ENCODE measurements around the gene TULP3.

Gene TULP3

DNA sequence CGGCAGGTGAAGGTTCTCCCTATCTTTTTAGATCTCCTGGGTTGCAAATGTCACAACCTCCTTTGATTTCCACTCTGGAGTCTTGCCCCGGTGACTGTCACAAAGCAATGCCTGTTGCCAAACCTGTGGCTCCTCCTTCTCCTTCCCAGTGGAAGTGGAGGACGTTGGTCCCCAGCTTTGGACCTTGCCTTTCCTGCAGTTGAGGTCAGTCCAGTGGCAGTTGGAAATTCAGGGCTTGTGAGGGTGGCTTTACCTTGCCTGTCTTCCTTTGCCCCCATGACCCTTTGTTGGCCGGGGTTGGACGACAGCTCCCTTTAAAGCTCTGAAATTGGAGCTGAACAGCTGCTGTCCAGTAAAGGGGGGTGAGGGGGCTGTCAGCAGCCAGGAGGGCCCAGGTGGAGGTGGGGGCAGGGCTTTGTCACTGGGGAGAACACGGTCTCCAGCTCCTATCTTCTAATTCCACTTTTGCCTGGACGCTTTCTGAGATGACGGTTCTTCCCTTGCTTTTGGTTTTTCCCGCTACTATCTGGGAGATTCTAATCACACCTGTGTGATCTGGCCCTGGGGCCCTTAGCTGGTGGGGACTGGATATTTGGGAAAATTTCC is 72.6 kb downstream of the TULP3 start:
- H3K27me3 ChIP-seq (ENCODE audit: insufficient read depth, low read length, poor library complexity, severe bottlenecking) = no peaks in the 10 kb centered on the region
- no peak overlapping the region for H3K9ac ChIP-seq (ENCODE audit: low read depth, low read length, poor library complexity, severe bottlenecking)
- H3K9me2 ChIP-seq (replicated peaks; ENCODE audit: low read depth, low read length) = no peaks in the 10 kb centered on the region
- H3K36me3 ChIP-seq (ENCODE audit: insufficient read depth, low read length) = no peaks in the 10 kb centered on the region
- H3K4me1 ChIP-seq (ENCODE audit: insufficient read depth, low read length, poor library complexity, severe bottlenecking) = no peaks in the 10 kb centered on the region
- H3K4me3 ChIP-seq (ENCODE audit: low read length, poor library complexity, severe bottlenecking) = no peak overlapping the region
- no peaks in the 10 kb centered on the region for H3K79me2 ChIP-seq (ENCODE audit: insufficient read depth, low read length)
- no peaks in the 10 kb centered on the region for H3K9me3 ChIP-seq (ENCODE audit: insufficient read depth, low read depth, low read length)
- H2AFZ ChIP-seq (ENCODE audit: low read length) = no peak overlapping the region
- H4K20me1 ChIP-seq (ENCODE audit: insufficient read depth, low read length, poor library complexity, severe bottlenecking) = no peaks in the 10 kb centered on the region
- no peak overlapping the region for H3K4me2 ChIP-seq (ENCODE audit: low read depth, low read length, poor library complexity, severe bottlenecking)
- H3F3A ChIP-seq (ENCODE audit: low read depth) = no peaks in the 10 kb centered on the region
- TF ChIP-seq, protein P1, sequence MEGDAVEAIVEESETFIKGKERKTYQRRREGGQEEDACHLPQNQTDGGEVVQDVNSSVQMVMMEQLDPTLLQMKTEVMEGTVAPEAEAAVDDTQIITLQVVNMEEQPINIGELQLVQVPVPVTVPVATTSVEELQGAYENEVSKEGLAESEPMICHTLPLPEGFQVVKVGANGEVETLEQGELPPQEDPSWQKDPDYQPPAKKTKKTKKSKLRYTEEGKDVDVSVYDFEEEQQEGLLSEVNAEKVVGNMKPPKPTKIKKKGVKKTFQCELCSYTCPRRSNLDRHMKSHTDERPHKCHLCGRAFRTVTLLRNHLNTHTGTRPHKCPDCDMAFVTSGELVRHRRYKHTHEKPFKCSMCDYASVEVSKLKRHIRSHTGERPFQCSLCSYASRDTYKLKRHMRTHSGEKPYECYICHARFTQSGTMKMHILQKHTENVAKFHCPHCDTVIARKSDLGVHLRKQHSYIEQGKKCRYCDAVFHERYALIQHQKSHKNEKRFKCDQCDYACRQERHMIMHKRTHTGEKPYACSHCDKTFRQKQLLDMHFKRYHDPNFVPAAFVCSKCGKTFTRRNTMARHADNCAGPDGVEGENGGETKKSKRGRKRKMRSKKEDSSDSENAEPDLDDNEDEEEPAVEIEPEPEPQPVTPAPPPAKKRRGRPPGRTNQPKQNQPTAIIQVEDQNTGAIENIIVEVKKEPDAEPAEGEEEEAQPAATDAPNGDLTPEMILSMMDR (conservative IDR thresholded peaks at IDR 0.05; ENCODE audit: low read length) = no peak

DNA sequence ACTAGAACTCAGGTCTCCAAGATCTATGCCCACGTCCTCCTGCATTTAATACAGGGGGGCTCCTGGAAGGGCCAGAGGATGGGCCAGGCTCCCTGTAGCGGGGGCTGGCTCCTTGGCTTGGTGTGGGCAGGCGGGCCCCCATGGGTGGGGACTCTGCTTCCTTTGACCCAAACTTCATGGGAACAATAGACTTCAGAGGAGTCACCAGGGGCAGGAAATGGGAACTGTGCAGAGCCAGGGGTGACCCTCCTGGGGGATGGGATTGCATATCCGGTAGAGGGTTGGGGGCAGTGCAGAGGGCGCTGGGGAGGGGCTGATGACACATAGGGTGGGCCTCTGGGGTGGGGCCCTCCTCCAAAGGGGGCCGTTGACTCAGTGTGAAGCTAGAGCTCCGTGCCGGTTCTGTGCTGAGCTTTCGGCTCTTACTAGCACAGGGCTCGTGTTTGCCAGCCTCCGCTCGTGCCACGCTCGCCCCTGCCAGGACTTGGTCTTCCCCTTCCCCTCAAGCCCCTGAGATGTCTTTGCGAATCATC is 73.1 kb downstream of the TULP3 start:
- Histone ChIP-seq H3K36me3 (ENCODE audit: insufficient read depth, low read length) (no peaks in the 10 kb centered on the region), H3K9me2 (replicated peaks; ENCODE audit: low read depth, low read length) (no peaks in the 10 kb centered on the region), H3K4me1 (ENCODE audit: insufficient read depth, low read length, poor library complexity, severe bottlenecking) (no peaks in the 10 kb centered on the region), H3K27me3 (ENCODE audit: insufficient read depth, low read length, poor library complexity, severe bottlenecking) (no peaks in the 10 kb centered on the region), H4K20me1 (ENCODE audit: insufficient read depth, low read length, poor library complexity, severe bottlenecking) (no peaks in the 10 kb centered on the region), H3K9me3 (ENCODE audit: insufficient read depth, low read depth, low read length) (no peaks in the 10 kb centered on the region), H3K4me2 (ENCODE audit: low read depth, low read length, poor library complexity, severe bottlenecking) (no peak overlapping the region), H3K9ac (ENCODE audit: low read depth, low read length, poor library complexity, severe bottlenecking) (no peak overlapping the region), H3K79me2 (ENCODE audit: insufficient read depth, low read length) (no peaks in the 10 kb centered on the region), H3K4me3 (ENCODE audit: low read length, poor library complexity, severe bottlenecking) (no peak overlapping the region), H2AFZ (ENCODE audit: low read length) (no peak overlapping the region), H3F3A (ENCODE audit: low read depth) (no peaks in the 10 kb centered on the region)
- TF ChIP-seq, protein P1 (conservative IDR thresholded peaks at IDR 0.05; ENCODE audit: low read length) = no peak

DNA sequence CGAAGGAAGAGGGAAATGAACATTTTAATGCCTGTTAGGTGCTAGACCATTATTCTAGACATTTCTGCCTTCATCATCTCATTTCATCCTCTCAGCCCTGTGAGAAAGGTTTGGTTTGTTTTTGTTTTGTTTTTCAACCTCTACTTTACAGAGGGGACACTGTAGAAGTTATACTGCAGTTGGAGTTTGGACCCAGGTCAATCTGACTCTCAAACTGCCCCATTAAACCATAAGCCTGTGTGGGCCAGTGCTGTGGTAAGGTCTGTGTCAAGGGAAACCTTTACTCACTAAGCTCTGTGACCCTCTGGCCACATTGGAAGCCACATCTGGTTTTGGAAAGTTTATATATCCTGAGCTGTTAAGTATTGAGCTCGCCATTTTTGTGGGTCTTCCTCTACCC is 77.0 kb downstream of the TULP3 start:
- H3K79me2 ChIP-seq (ENCODE audit: insufficient read depth, low read length) = no peaks in the 10 kb centered on the region
- TF ChIP-seq, protein P1 (conservative IDR thresholded peaks at IDR 0.05; ENCODE audit: low read length) = no peak
- no peak for TF ChIP-seq EZH2phosphoT487 (IDR thresholded peaks at IDR 0.05; ENCODE audit: borderline replicate concordance)

More for the DNA sequence above, 77.0 kb downstream of the TULP3 start:
- H3K4me1 ChIP-seq (ENCODE audit: insufficient read depth, low read length, poor library complexity, severe bottlenecking) = no peaks in the 10 kb centered on the region
- no peak overlapping the region for H3K9ac ChIP-seq (ENCODE audit: low read depth, low read length, poor library complexity, severe bottlenecking)
- no peaks in the 10 kb centered on the region for H3F3A ChIP-seq (ENCODE audit: low read depth)
- H3K27me3 ChIP-seq (ENCODE audit: insufficient read depth, low read length, poor library complexity, severe bottlenecking) = no peaks in the 10 kb centered on the region
- no peak overlapping the region for H3K4me2 ChIP-seq (ENCODE audit: low read depth, low read length, poor library complexity, severe bottlenecking)
- H3K9me3 ChIP-seq (ENCODE audit: insufficient read depth, low read depth, low read length) = no peaks in the 10 kb centered on the region
- no peak overlapping the region for H3K4me3 ChIP-seq (ENCODE audit: low read length, poor library complexity, severe bottlenecking)
- H3K9me2 ChIP-seq (replicated peaks; ENCODE audit: low read depth, low read length) = no peaks in the 10 kb centered on the region
- H2AFZ ChIP-seq (ENCODE audit: low read length) = no peak overlapping the region
- H4K20me1 ChIP-seq (ENCODE audit: insufficient read depth, low read length, poor library complexity, severe bottlenecking) = no peaks in the 10 kb centered on the region
- no peaks in the 10 kb centered on the region for H3K36me3 ChIP-seq (ENCODE audit: insufficient read depth, low read length)
